DOHH2 (cell line): ENCODE data around the gene ADGRA1.

Experiments
- CTCF ChIP-seq: fragments of 200-600 bp; sonication (generic); IDR thresholded peaks from one replicate; pipeline ENCODE4 v1.5.1; 2014; ENCODE audit warnings: antibody characterized with exemption, mild to moderate bottlenecking, low read depth, low read length; ENCODE audit not compliant: poor library complexity, severe bottlenecking
- EZH2phosphoT487 ChIP-seq: fragments of 200-600 bp; sonication (generic); IDR thresholded peaks from 2 replicates; pipeline ENCODE4 v1.6.1; 2017; ENCODE audit warnings: borderline replicate concordance, mild to moderate bottlenecking, antibody characterized with exemption, low read length, moderate library complexity, mixed read lengths

DNA sequence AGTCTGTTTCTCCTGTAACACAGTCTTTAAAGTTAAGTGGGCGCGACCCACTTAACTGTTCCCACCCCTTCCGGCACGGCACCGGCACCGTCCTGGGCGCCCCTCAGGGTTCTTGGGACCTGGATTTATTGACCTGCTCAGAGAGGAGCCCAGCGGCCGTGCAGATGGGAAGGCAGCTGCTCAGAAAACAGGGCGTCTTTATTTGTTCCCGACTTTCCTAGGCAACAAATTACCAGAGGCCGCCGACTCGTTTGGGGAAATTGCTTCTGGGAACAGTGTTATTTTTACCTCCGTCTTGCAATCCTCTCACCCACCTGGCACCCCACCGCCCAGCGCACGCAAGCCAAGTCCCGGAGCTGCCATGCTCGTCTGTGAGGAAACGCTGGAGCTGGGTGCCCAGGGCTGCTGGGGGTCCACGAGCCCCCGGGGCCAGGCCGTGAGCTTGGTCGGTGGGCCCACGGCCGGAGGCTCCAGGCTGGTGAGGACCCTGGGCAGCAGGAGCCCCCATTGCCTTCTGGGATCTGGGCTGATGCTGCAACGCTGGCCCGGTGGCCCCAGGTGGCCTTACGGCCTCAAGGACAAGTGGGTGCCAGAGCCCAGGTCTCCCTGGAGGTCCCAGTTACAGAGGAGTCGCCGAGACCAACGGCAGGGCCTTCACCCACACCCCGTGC, 14.9 kb upstream of the ADGRA1 start:
- TF ChIP-seq CTCF (no peak), EZH2phosphoT487 (no peak)
